ENCODE results near the gene LMOD2. TPM values are rescaled to one million over a fixed set of nuclear protein-coding genes. Genes with fewer than 3 reads are reported as not detected.

LMOD2 gene
- total and polyA plus RNA-seq, 8 donors: 0.08 TPM; not detected in 7

- H3K27me3 ChIP-seq: no peaks in the 10 kb centered on the region
- intact Hi-C loops (cut with DNase I): no loop called here
- H3K9me3 ChIP-seq: no peaks in the 10 kb centered on the region
- DNase-seq (no peak), ATAC-seq (no peak)
- no peak overlapping the region for H3K4me3 ChIP-seq
- TF ChIP-seq, protein P1, sequence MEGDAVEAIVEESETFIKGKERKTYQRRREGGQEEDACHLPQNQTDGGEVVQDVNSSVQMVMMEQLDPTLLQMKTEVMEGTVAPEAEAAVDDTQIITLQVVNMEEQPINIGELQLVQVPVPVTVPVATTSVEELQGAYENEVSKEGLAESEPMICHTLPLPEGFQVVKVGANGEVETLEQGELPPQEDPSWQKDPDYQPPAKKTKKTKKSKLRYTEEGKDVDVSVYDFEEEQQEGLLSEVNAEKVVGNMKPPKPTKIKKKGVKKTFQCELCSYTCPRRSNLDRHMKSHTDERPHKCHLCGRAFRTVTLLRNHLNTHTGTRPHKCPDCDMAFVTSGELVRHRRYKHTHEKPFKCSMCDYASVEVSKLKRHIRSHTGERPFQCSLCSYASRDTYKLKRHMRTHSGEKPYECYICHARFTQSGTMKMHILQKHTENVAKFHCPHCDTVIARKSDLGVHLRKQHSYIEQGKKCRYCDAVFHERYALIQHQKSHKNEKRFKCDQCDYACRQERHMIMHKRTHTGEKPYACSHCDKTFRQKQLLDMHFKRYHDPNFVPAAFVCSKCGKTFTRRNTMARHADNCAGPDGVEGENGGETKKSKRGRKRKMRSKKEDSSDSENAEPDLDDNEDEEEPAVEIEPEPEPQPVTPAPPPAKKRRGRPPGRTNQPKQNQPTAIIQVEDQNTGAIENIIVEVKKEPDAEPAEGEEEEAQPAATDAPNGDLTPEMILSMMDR (IDR thresholded peaks at IDR 0.05): no peak
- H3K36me3 ChIP-seq: no peaks in the 10 kb centered on the region
- no peaks in the 10 kb centered on the region for H3K4me1 ChIP-seq
- no peak overlapping the region for H3K27ac ChIP-seq
These were observed 30.4 kb upstream of the LMOD2 start for GRCh38 chr7:123625254-123625653.

DNA sequence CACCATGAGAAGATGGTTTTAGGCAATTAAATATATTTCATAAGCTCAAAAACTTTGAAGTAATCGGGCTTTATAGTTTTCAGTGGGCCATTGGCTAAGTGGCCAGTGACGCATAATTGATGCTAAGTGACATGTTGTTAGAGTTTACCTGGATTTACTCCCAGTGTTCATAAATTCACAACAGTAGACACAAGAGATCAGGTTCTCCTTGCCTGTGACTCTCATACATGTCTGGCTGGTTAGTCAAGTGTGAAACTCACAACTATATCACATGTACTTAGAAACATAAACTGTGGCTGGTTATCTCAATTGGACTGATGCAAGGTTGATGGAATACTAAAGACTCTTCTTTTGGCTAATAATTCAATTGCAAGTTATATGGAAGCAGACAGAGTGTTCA, 27.8 kb upstream of the LMOD2 start:
- intact Hi-C loops (cut with DNase I): no loop called here
- Histone ChIP-seq H3K4me1 (no peaks in the 10 kb centered on the region), H3K27ac (no peak overlapping the region), H3K36me3 (no peaks in the 10 kb centered on the region), H3K4me3 (no peak overlapping the region), H3K27me3 (no peaks in the 10 kb centered on the region), H3K9me3 (no peaks in the 10 kb centered on the region)
- ATAC-seq (no peak), DNase-seq (no peak)
- TF ChIP-seq, protein P1 (IDR thresholded peaks at IDR 0.05): no peak

GRCh38 chr7:123628829-123629228, 26.8 kb upstream of the LMOD2 start:
- no peak for DNase-seq
- no peaks in the 10 kb centered on the region for H3K4me1 ChIP-seq
- no peak overlapping the region for H3K4me3 ChIP-seq

GRCh38 chr7:123629281-123629680, 26.4 kb upstream of the LMOD2 start:
- Histone ChIP-seq H3K9me3 (no peaks in the 10 kb centered on the region), H3K36me3 (no peaks in the 10 kb centered on the region), H3K27me3 (no peaks in the 10 kb centered on the region), H3K4me3 (no peak overlapping the region), H3K4me1 (no peaks in the 10 kb centered on the region), H3K27ac (no peak overlapping the region)
- TF ChIP-seq, protein P1 (IDR thresholded peaks at IDR 0.05): no peak
- DNase-seq (no peak), ATAC-seq (no peak)
- intact Hi-C loops (cut with DNase I): no loop called here

More at GRCh38 chr7:123628829-123629228, 26.8 kb upstream of the LMOD2 start:
- Histone ChIP-seq H3K27ac (no peak overlapping the region), H3K9me3 (no peaks in the 10 kb centered on the region), H3K36me3 (no peaks in the 10 kb centered on the region), H3K27me3 (no peaks in the 10 kb centered on the region)
- TF ChIP-seq, protein P1 (IDR thresholded peaks at IDR 0.05): no peak
- intact Hi-C loops (cut with DNase I): no loop called here
- ATAC-seq: no peak

DNA sequence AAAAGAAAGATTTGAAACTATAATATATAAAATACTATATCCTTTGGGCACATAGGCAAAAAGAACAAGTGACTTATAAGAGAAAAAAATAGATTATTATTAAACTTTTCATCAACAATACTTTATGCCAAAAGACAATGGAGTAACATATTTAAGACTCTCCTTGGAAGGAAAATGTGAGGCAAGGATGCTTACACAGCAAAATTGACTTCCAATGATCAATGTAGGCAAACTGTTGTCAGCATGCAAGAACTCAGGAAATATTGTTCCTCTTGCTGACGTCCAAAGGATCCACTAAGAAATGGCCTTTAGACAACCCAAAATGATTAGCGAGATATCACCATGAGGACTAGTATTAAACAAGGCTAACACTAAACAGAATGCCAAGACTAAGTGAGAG, 22.9 kb upstream of the LMOD2 start:
- H3K4me3 ChIP-seq: no peak overlapping the region
- intact Hi-C loops (cut with DNase I): no loop called here

More for the DNA sequence above, 22.9 kb upstream of the LMOD2 start:
- TF ChIP-seq, protein P1 (IDR thresholded peaks at IDR 0.05): no peak
- H3K27me3 ChIP-seq: no peaks in the 10 kb centered on the region
- no peak overlapping the region for H3K27ac ChIP-seq
- DNase-seq (no peak), ATAC-seq (no peak)
- no peaks in the 10 kb centered on the region for H3K36me3 ChIP-seq
- no peaks in the 10 kb centered on the region for H3K4me1 ChIP-seq
- no peaks in the 10 kb centered on the region for H3K9me3 ChIP-seq
